Aorta (tissue), 5 donors: ENCODE measurements around the gene EXTL2. TPM values are rescaled to one million over a fixed set of nuclear protein-coding genes. Genes with fewer than 3 reads are reported as not detected.

Source experiments
- ATAC-seq: fragments of 200-7000 bp; cut with Tn5 transposase; one replicate; pipeline ENCODE4 v1.9.1; 2022; ENCODE audit warnings: moderate library complexity; ENCODE audit not compliant: low FRiP score
- DNase-seq, 2 donors: peaks; one replicate each; pipeline ENCODE4 v3.0.0-alpha.2; 2020
- H3K27ac ChIP-seq, 2 donors: one replicate each; pipeline ENCODE4 v1.5.1; 2013; ENCODE audit warnings: low read length in 2 of 2, mild to moderate bottlenecking in 2 of 2, moderate library complexity in 2 of 2, control low read depth in 1 of 2, inconsistent platforms in 1 of 2, low read depth in 1 of 2
- H3K27me3 ChIP-seq, 2 donors: one replicate each; pipeline ENCODE4 v1.6.1; 2013; ENCODE audit warnings: control low read depth in 1 of 2, low read length in 1 of 2, mild to moderate bottlenecking in 1 of 2, moderate library complexity in 1 of 2; ENCODE audit not compliant: insufficient read depth in 2 of 2, control insufficient read depth in 1 of 2
- H3K36me3 ChIP-seq, 2 donors: one replicate each; pipeline ENCODE4 v1.6.1; 2013; ENCODE audit warnings: control low read depth in 1 of 2, low read length in 1 of 2, mild to moderate bottlenecking in 1 of 2; ENCODE audit not compliant: insufficient read depth in 2 of 2, control insufficient read depth in 1 of 2
- H3K4me1 ChIP-seq, 2 donors: one replicate each; pipeline ENCODE4 v1.6.1; 2013; ENCODE audit warnings: low read length in 2 of 2, control low read depth in 1 of 2, mild to moderate bottlenecking in 1 of 2, moderate library complexity in 1 of 2; ENCODE audit not compliant: insufficient read depth in 2 of 2, control insufficient read depth in 1 of 2
- H3K4me3 ChIP-seq, 2 donors: one replicate each; pipeline ENCODE4 v1.5.1; 2013; ENCODE audit warnings: low read length in 2 of 2, control low read depth in 1 of 2, mild to moderate bottlenecking in 1 of 2
- H3K9me3 ChIP-seq: one replicate; pipeline ENCODE4 v1.6.1; 2013; ENCODE audit warnings: mild to moderate bottlenecking, low read length; ENCODE audit not compliant: control insufficient read depth
- WGBS, 2 donors: extraction: QIAGEN DNeasy Blood & Tissue Kit; methylation state at CpG; one replicate each; pipeline ENCODE4 v1.1.7; 2013; 5-methylcytosine and 5-hydroxymethylcytosine counted together
- intact Hi-C, 2 donors: fragments of 100-400 bp; cut with DNase I; formaldehyde crosslinking; loops; one replicate each; pipeline versions ENCODE4 v1.14.2 to v1.15.0; 2022
- polyA plus RNA-seq, 2 donors: library from polyadenylated mRNA; stranded (reverse); fragments of 200-250 nt; gene quantifications; one replicate each; pipeline ENCODE4 v1.2.3, GENCODE V29; 2013
- total RNA-seq, 2 donors: library from RNA; stranded (reverse); fragmentation: NEBNext Ultra II Directional; extraction: Animal tissue kit (Norgen Biotek cat#: 25700); gene quantifications; one replicate each; pipeline ENCODE4 v1.2.1, GENCODE V29; 2021
- donor health status: healthy with polysubstance abuse.
- donor health status: Bipolar disorder and iron deficiency.
- donor health status: DM: no; HTN: no; CAD: no.
- donor health status: DM: no; HTN: no; CAD: no.
- donor health status: DM: yes; HTN: yes; CAD: no.

Gene EXTL2
- total and polyA plus RNA-seq, 4 donors = 14.3 to 19.0 (median 17.4) TPM

- no peak overlapping the region for H3K27ac ChIP-seq
- intact Hi-C loops = loop anchor here in 1 of 2 donors (10.0 kb wide), 1 partner anchor 303 kb away; the partner anchor contains the start of gene S1PR1
- no peaks in the 10 kb centered on the region for H3K9me3 ChIP-seq
- 86% methylated on average over 1 of the region's 1 CpG for WGBS, 2 donors
- no peaks in the 10 kb centered on the region for H3K27me3 ChIP-seq
- H3K36me3 ChIP-seq = no peaks in the 10 kb centered on the region
- no peaks in the 10 kb centered on the region for H3K4me1 ChIP-seq
- DNase-seq (no peak), ATAC-seq (no peak)
- H3K4me3 ChIP-seq = no peak overlapping the region
These were observed 37.1 kb upstream of the EXTL2 start for GRCh38 chr1:100931716-100932115.

- H3K27me3 ChIP-seq = no peaks in the 10 kb centered on the region
- intact Hi-C loops = loop anchor here in 1 of 2 donors (10.0 kb wide), 1 partner anchor 304 kb away; the partner anchor contains the start of gene S1PR1
- H3K4me1 ChIP-seq = no peaks in the 10 kb centered on the region
- H3K36me3 ChIP-seq = no peaks in the 10 kb centered on the region
- no peaks in the 10 kb centered on the region for H3K9me3 ChIP-seq
- H3K4me3 ChIP-seq = no peak overlapping the region
- no peak overlapping the region for H3K27ac ChIP-seq
- ATAC-seq (no peak), DNase-seq (no peak)
These were observed 35.9 kb upstream of the EXTL2 start for GRCh38 chr1:100930494-100930893.

- no peaks in the 10 kb centered on the region for H3K9me3 ChIP-seq
- H3K4me1 ChIP-seq = no peaks in the 10 kb centered on the region
- H3K36me3 ChIP-seq = no peaks in the 10 kb centered on the region
- ATAC-seq (no peak), DNase-seq (no peak)
- WGBS, 2 donors = 86 to 91% methylated on average over 3 of the region's 3 CpGs
- intact Hi-C loops = no loop called here
- no peak overlapping the region for H3K4me3 ChIP-seq
- no peaks in the 10 kb centered on the region for H3K27me3 ChIP-seq
- H3K27ac ChIP-seq = no peak overlapping the region
These were observed 33.5 kb upstream of the EXTL2 start for GRCh38 chr1:100928128-100928527.

- no peaks in the 10 kb centered on the region for H3K9me3 ChIP-seq
- H3K4me3 ChIP-seq = no peak overlapping the region
- H3K27ac ChIP-seq = no peak overlapping the region
- ATAC-seq = no peak
- intact Hi-C loops = no loop called here
- H3K4me1 ChIP-seq = no peaks in the 10 kb centered on the region
- WGBS, 2 donors = 72 to 88% methylated on average over 2 of the region's 2 CpGs
- H3K27me3 ChIP-seq = no peaks in the 10 kb centered on the region
- H3K36me3 ChIP-seq = no peaks in the 10 kb centered on the region
- no peak for DNase-seq
These were observed 32.6 kb upstream of the EXTL2 start for GRCh38 chr1:100927276-100927675.

GRCh38 chr1:100926240-100926639 lies 31.6 kb upstream of the EXTL2 start:
- Histone ChIP-seq H3K27ac (no peak overlapping the region), H3K4me3 (no peak overlapping the region), H3K36me3 (no peaks in the 10 kb centered on the region), H3K27me3 (no peaks in the 10 kb centered on the region), H3K9me3 (no peaks in the 10 kb centered on the region), H3K4me1 (no peaks in the 10 kb centered on the region)
- intact Hi-C loops = no loop called here
- ATAC-seq (no peak), DNase-seq (no peak)
- 98 to 99% methylated on average over 2 of the region's 2 CpGs for WGBS, 2 donors

- DNase-seq (no peak), ATAC-seq (no peak)
- Histone ChIP-seq H3K4me1 (no peaks in the 10 kb centered on the region), H3K36me3 (no peaks in the 10 kb centered on the region), H3K27ac (no peak overlapping the region), H3K27me3 (no peaks in the 10 kb centered on the region), H3K9me3 (no peaks in the 10 kb centered on the region), H3K4me3 (no peak overlapping the region)
- intact Hi-C loops = loop anchor here (5.0 kb wide), 2 partner anchors 212 to 312 kb away; partner anchors contain the start of gene S1PR1 (in 1 of the 2)
- 86 to 98% methylated on average over 2 of the region's 2 CpGs for WGBS, 2 donors
These were observed 30.3 kb upstream of the EXTL2 start for GRCh38 chr1:100924991-100925390.

GRCh38 chr1:100924212-100924611 lies 29.6 kb upstream of the EXTL2 start:
- ATAC-seq (no peak), DNase-seq (no peak)
- Histone ChIP-seq H3K4me3 (no peak overlapping the region), H3K27ac (no peak overlapping the region), H3K9me3 (no peaks in the 10 kb centered on the region), H3K36me3 (no peaks in the 10 kb centered on the region), H3K4me1 (no peaks in the 10 kb centered on the region), H3K27me3 (no peaks in the 10 kb centered on the region)
- intact Hi-C loops = loop anchor here (5.0 kb wide), 2 partner anchors 213 to 313 kb away; partner anchors contain the start of gene S1PR1 (in 1 of the 2)

- ATAC-seq (no peak), DNase-seq (no peak)
- Histone ChIP-seq H3K4me3 (no peak overlapping the region), H3K27ac (no peak overlapping the region), H3K4me1 (no peaks in the 10 kb centered on the region), H3K27me3 (no peaks in the 10 kb centered on the region), H3K36me3 (no peaks in the 10 kb centered on the region), H3K9me3 (no peaks in the 10 kb centered on the region)
- intact Hi-C loops = loop anchor here (1.0 to 5.0 kb wide), 4 partner anchors 216 to 368 kb away; partner anchors contain the start of gene S1PR1 (in 1 of the 2)
- WGBS, 2 donors = 40 to 41% methylated on average over 3 of the region's 3 CpGs
These were observed 26.6 kb upstream of the EXTL2 start for GRCh38 chr1:100921110-100921706.

GRCh38 chr1:100912019-100912418 lies 17.4 kb upstream of the EXTL2 start:
- ATAC-seq = no peak
- H3K27ac ChIP-seq = no peak overlapping the region
- H3K36me3 ChIP-seq = peaks cover 2 to 3% of the 10 kb centered on the region in 2 donors
- no peak for DNase-seq
- no peaks in the 10 kb centered on the region for H3K27me3 ChIP-seq
- H3K4me1 ChIP-seq = no peaks in the 10 kb centered on the region
- H3K9me3 ChIP-seq = no peaks in the 10 kb centered on the region
- intact Hi-C loops = no loop called here
- H3K4me3 ChIP-seq = no peak overlapping the region
